Activated T-cell treated with anti-CD3 and anti-CD28 coated beads, Interleukin-2, amount 50 U/mL, for 24 hours (primary cell): Measurements from ENCODE around the gene CLIC4.

Experiments
- DNase-seq: peaks from one replicate; pipeline ENCODE4 v3.0.0-alpha.2; 2020
- H3K27ac Mint-ChIP-seq: 2 replicates; pipeline ENCODE4 v1.8.0; 2020; ENCODE audit warnings: mild to moderate bottlenecking, mixed read lengths
- H3K27me3 Mint-ChIP-seq: 2 replicates; pipeline ENCODE4 v1.8.0; 2020; ENCODE audit warnings: mixed read lengths
- H3K36me3 Mint-ChIP-seq: 2 replicates; pipeline ENCODE4 v1.8.0; 2020; ENCODE audit warnings: low read depth, mixed read lengths
- H3K4me1 Mint-ChIP-seq: 2 replicates; pipeline ENCODE4 v1.8.0; 2020; ENCODE audit warnings: low read depth, mixed read lengths
- H3K4me3 Mint-ChIP-seq: 2 replicates; pipeline ENCODE4 v1.8.0; 2020; ENCODE audit warnings: mild to moderate bottlenecking, moderate library complexity, mixed read lengths
- H3K9me3 Mint-ChIP-seq: 2 replicates; pipeline ENCODE4 v1.8.0; 2020; ENCODE audit warnings: mixed read lengths

The CLIC4 gene

DNA sequence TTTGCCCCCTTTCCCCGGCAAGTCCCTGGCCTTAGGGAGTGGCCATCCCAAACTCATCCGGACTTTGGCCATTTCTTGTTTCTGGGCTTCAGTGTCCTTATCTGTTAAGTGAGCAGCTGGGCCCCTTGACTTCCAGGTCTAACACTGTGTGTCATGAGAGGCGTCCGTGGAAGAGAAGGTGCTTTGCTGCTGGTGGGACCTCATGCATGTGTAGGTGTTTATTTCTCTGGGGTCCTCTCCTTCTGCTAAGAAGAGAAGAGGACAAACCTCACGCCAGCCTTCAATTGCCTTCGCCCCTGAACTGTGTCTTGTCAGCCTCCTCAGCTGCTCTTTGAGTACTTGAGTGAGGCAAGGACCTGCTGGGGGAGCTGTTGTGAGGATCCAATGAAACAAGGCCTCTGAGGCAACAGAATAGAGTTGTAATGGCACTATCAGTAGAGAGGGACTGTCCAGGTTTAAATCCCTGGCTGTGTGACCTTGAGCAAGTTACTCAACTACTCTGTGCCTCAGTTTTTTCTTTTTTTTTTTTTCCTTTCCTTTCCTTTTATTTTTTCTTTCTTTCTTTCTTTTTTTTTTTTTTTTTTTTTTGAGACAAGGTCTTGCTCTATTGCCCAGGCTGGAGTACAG, 112.4 kb downstream of the CLIC4 start:
- no peaks in the 10 kb centered on the region for H3K27me3 Mint-ChIP-seq
- H3K9me3 Mint-ChIP-seq: no peaks in the 10 kb centered on the region
- H3K4me3 Mint-ChIP-seq: no peak overlapping the region
- no peak for DNase-seq
- no peaks in the 10 kb centered on the region for H3K4me1 Mint-ChIP-seq
- no peak overlapping the region for H3K27ac Mint-ChIP-seq
- H3K36me3 Mint-ChIP-seq: no peaks in the 10 kb centered on the region

DNA sequence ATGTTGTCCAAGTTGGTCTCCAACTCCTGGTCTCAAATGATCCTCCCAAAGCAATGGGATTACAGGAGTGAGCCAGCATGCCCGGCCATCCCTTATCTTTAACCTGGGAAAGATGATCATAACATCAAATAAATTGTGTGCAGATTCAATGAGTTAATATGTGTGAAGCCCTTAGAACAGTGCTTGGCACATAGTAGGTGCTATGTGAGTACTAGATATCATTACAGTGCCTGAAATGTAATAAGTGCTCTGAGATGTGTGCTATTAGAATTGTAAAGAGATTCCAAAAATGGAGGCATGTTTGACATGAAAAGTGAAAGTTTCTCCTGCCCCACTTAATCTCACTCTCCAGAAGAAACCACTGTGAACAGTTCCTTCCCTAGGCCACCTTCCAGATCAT, 113.0 kb downstream of the CLIC4 start:
- Mint-ChIP-seq H3K9me3 (no peaks in the 10 kb centered on the region), H3K4me3 (no peak overlapping the region), H3K36me3 (no peaks in the 10 kb centered on the region), H3K4me1 (no peaks in the 10 kb centered on the region), H3K27ac (no peak overlapping the region), H3K27me3 (no peaks in the 10 kb centered on the region)
- DNase-seq: no peak

DNA sequence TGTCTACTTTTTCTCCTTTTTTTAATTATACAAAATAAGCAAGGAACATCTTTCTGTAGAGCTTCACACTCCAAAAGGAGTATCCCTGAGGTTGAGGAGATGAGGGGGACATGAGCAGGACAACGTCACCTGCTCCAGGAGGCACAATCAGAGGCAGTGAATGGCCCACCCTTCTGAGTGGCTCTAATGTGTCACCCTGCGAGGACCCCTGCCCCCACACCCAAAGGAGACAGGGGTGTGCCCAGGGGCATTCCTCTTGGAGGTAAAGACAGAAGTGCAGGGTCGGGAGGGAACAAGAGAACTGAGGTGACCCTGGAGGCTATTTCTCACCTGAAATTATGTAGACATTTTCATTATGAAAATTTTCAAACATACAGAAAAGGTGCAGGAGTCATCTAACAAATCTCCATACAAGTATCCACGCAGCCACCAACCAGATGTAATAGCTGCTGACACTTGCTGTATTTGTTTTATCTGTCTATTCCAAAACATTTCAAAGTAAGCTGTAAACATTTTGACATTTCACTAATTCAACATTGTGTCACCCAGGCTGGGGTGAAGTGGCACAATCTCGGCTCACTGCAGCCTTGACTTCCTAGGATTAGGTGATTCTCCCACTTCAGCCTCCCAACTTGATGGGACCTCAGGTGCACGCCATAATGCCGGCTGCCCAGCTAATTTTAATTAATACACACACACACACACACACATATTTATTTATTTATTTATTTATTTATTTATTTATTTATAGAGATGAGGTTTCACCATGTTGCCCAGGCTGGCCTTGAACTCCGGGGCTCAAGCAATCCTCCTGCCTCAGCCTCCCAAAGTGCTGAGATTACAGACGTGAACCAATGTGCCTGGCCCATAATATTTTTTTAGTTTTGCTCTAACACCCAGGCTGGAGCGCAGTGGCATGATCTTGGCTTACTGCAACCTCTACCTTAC, 114.1 kb downstream of the CLIC4 start:
- Mint-ChIP-seq H3K27me3 (no peaks in the 10 kb centered on the region), H3K4me3 (no peak overlapping the region), H3K36me3 (no peaks in the 10 kb centered on the region), H3K27ac (no peak overlapping the region), H3K4me1 (no peaks in the 10 kb centered on the region), H3K9me3 (no peaks in the 10 kb centered on the region)
- no peak for DNase-seq

DNA sequence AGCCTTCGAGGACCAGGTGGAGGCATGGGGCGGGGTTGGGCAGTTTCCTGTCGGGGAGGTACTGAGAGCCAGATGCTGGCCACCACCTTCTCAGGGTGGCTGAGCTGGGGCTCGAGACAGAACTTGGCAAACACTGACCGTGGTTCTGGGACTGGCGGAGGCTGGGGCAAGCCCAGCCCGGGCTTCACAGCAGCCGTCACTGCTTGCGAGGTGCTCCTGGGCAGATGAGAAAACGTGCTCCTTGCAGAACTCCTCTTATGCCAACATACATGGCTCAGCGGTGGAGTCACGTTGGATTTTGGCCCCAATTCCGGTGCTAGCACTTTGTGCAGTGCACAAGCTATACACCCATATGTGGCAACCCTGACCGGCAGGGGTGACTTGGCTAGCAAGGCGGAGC, 115.6 kb downstream of the CLIC4 start:
- no peaks in the 10 kb centered on the region for H3K9me3 Mint-ChIP-seq
- no peak overlapping the region for H3K27ac Mint-ChIP-seq
- no peaks in the 10 kb centered on the region for H3K27me3 Mint-ChIP-seq
- DNase-seq: no peak
- no peak overlapping the region for H3K4me3 Mint-ChIP-seq
- no peaks in the 10 kb centered on the region for H3K4me1 Mint-ChIP-seq
- H3K36me3 Mint-ChIP-seq: no peaks in the 10 kb centered on the region

DNA sequence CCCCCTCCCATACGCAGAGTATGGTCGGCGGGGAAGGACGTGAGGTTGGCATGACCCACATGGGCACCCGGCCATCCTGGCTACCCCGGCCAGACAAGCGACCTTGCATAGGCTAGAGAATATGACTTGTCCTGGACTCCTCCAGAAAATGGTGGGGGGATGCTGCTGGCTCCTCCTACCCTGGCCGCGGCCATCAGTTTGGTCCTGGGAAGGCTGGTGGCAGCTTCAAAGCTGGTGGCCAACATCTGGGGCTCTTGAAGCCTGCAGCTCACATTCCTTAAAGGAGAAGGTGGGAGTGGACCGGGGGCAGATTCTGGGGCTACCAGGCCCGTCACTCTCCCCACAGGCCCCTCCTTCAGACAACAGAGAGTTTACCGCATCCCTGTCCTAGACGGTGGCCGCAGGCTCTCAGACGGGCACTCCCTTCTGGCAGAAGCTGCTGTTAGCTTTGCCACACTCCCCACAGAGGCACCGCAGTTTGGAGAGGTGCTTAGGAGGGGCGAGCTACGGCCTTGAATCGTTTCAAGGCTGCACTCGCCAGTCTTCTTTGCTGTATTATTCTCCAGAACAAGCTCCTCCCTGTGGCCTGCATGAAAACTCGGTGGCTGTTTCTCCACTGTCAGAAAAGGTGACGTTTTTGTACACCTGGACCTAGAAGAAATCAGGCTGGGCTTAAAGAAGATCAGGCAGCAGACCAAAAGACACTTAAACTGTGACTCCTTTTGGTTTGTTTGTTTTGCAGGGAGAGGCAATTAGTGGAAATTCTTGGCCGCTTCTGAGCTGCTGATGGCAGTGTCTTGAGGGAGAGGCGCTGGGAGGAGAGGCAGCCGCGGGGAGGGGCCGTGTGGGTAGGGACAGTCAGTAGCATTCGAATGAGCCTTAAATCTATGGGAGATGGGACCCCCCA, 116.8 kb downstream of the CLIC4 start:
- Mint-ChIP-seq H3K9me3 (no peaks in the 10 kb centered on the region), H3K27ac (no peak overlapping the region), H3K36me3 (no peaks in the 10 kb centered on the region), H3K4me1 (no peaks in the 10 kb centered on the region), H3K27me3 (no peaks in the 10 kb centered on the region), H3K4me3 (no peak overlapping the region)
- DNase-seq: no peak

DNA sequence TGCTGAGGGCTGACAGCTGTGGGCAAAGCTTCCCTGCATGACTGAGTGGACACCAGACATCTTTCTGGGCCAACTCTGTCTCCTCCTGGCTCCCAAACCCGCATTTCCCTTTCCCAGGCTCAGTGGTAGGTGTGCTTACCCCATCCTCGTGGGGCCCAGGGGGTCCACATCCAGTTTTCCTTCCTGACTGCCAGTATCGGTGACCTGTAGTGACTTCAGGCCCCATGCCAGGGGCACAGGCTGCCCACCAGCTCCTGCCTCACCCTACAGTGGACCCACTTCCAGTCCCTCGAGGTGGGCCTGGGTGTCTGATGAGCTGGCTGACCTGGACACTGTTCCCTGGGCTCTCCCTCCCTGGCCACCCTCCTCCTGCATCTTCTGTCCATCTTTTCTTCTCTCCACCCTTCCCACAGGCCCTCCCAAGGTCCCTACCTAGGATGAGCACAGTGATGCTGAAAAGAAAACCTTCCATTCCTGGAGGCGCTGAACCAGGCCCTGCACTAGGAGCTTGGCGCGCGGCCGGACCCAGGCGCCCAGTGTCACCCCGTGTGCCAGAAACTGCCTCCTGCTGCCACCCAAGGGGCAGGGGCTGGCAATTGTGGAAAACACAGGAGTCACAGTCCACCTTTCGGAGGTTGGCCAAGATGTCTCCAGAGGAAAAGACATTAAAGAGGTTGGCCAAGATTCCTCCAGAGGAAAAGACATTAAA, 117.7 kb downstream of the CLIC4 start:
- DNase-seq: no peak
- Mint-ChIP-seq H3K27ac (no peak overlapping the region), H3K36me3 (no peaks in the 10 kb centered on the region), H3K4me1 (no peaks in the 10 kb centered on the region), H3K9me3 (no peaks in the 10 kb centered on the region), H3K27me3 (no peaks in the 10 kb centered on the region), H3K4me3 (no peak overlapping the region)

DNA sequence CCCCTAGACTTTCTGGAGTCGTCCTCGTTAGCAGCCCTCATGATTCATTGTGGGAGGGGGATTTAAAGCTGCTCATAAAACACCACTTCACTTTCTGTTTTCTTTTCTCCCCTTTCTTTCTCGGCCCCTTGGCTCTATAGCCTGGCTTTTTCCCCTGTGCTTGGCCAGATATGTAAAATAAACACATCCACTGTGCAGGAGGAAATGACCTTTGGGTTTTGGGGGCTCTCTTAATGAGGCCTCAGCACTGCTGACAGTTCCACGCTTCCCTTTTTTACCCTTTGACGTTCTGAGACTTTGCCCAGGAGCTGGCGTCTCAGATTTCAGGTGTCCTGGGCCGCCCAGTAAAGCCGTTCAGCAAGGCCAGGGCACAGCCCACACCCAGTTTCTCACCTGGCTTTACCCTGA, 119.1 kb downstream of the CLIC4 start:
- no peaks in the 10 kb centered on the region for H3K4me1 Mint-ChIP-seq
- DNase-seq: no peak
- no peaks in the 10 kb centered on the region for H3K36me3 Mint-ChIP-seq
- no peaks in the 10 kb centered on the region for H3K27me3 Mint-ChIP-seq
- H3K9me3 Mint-ChIP-seq: no peaks in the 10 kb centered on the region
- no peak overlapping the region for H3K27ac Mint-ChIP-seq
- no peak overlapping the region for H3K4me3 Mint-ChIP-seq

DNA sequence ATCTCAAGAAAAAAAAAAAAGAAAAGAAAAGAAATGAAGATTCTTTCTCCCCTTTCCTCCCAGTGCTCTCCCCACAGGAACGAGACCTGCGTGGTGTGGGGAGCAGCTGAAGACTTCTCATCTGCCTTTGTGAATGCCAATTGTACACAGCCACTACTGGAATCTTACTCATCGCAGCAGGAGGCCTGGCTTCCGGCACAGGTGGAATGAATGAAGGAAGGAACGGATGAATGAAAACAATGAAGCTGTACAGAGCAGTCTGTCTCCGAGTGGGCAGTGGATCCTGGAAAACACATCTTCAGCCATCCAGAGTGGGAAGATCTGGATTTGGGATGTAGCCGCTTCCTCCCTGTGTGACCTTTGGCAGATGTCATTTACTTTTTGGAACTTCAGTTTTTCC, 119.9 kb downstream of the CLIC4 start:
- Mint-ChIP-seq H3K27ac (no peak overlapping the region), H3K4me3 (no peak overlapping the region), H3K9me3 (no peaks in the 10 kb centered on the region), H3K4me1 (peaks cover 2% of the 10 kb centered on the region), H3K27me3 (no peaks in the 10 kb centered on the region), H3K36me3 (no peaks in the 10 kb centered on the region)
- DNase-seq: no peak

DNA sequence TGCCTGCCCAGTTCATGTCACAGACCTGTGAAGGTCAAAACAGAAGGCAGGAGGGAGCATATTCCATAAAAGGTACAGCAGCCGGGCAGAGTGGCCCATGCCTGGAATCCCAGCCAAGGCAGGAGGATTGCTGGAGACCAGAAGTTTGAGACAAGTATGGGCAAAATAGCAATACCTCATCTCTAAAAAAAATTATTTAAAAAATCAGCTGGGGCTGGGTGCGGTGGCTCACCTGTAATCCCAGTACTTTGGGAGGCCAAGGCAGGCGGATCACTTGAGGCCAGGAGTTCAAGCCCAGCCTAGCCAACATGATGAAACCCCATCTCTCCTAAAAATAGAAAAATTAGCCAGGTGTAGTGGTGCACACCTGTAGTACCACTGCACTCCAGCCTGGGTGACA, 120.3 kb downstream of the CLIC4 start:
- H3K9me3 Mint-ChIP-seq: no peaks in the 10 kb centered on the region
- no peak overlapping the region for H3K27ac Mint-ChIP-seq
- no peak overlapping the region for H3K4me3 Mint-ChIP-seq
- DNase-seq: no peak
- H3K27me3 Mint-ChIP-seq: no peaks in the 10 kb centered on the region
- H3K4me1 Mint-ChIP-seq: peaks cover 5% of the 10 kb centered on the region
- no peaks in the 10 kb centered on the region for H3K36me3 Mint-ChIP-seq

DNA sequence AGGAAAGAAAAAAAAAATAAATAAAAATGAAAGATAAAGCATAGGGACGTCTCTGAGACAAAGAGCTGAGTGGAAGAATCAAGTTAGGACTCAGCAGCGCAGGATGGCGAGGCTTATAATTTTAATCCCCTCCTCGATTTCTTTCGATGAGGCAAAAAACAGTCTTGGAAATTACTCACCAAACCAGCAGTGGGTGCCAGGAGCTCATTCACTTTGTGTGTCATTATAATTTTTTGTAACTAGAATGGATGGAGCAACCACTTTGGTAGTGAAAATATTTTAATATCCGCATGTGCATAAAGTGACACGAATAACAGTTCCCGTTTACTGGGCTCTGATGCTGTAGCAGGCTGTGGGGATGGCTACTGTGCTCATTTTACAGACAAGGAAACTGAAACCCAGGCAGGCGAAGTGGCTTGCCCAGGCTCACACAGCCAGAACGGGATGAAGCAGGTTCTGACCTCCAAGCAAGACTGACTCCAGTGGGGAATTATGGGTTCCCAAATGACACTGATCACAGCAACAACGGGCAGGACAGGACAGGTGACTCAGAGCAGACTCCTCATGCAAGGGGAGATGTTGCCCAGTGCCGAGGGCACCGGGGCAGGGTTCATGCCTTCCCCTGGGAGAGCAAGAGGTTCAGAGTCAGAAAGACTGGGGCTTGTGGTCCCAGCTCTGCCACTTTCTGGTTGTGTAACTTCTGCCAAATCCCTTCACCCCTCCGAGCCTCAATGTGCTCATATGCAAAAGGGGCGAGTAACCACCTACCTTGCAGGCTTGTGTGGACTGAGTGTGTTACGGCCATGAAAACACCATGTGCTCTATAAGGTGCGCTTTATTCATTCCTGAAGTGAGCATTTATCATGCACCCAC, 121.2 kb downstream of the CLIC4 start:
- no peak for DNase-seq
- H3K4me1 Mint-ChIP-seq: peaks cover 12% of the 10 kb centered on the region
- no peak overlapping the region for H3K4me3 Mint-ChIP-seq
- H3K27ac Mint-ChIP-seq: no peak overlapping the region
- H3K9me3 Mint-ChIP-seq: no peaks in the 10 kb centered on the region
- H3K36me3 Mint-ChIP-seq: no peaks in the 10 kb centered on the region
- H3K27me3 Mint-ChIP-seq: peaks cover 2% of the 10 kb centered on the region

DNA sequence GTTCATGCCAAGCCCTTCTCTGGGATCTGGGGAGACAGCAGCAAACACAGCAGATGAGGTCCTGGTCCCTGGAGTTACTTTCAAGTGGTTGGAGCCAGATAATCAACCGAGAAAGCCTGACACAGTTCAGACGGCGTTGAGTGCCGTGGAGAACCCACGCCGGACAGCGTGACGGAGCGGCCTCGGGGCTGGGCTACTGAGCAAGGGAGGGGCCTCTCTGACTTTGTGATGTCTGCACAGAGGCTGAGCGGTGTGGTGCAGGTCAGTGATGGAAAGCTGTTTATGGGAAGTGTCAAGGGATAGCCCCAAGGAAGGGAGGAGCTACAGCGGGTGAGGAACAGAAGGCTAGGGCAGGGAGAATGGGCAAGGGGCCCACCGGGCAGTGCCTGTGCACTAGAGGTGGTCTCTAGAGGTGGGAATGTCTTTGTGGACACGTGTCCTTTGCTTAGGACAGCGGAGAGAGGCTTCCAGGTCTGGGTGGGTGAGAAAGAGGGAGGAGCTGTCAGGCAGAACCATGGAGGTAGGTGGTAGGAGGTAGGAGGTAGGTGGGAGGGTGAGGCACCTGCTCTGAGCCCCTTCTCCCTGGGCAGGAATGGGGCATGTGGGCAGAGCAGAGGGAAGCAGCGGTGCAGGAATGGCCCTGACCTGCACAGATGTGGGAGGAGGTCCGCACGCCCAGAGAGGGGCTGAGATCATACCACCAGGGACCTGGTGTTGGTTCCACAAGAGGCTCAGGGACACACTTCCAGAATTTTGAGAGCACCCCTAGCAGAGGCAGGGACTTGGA, 122.0 kb downstream of the CLIC4 start:
- Mint-ChIP-seq H3K36me3 (no peaks in the 10 kb centered on the region), H3K4me3 (no peak overlapping the region), H3K27ac (no peak overlapping the region), H3K9me3 (no peaks in the 10 kb centered on the region), H3K27me3 (peaks cover 2% of the 10 kb centered on the region), H3K4me1 (peaks cover 15% of the 10 kb centered on the region)
- DNase-seq: no peak

DNA sequence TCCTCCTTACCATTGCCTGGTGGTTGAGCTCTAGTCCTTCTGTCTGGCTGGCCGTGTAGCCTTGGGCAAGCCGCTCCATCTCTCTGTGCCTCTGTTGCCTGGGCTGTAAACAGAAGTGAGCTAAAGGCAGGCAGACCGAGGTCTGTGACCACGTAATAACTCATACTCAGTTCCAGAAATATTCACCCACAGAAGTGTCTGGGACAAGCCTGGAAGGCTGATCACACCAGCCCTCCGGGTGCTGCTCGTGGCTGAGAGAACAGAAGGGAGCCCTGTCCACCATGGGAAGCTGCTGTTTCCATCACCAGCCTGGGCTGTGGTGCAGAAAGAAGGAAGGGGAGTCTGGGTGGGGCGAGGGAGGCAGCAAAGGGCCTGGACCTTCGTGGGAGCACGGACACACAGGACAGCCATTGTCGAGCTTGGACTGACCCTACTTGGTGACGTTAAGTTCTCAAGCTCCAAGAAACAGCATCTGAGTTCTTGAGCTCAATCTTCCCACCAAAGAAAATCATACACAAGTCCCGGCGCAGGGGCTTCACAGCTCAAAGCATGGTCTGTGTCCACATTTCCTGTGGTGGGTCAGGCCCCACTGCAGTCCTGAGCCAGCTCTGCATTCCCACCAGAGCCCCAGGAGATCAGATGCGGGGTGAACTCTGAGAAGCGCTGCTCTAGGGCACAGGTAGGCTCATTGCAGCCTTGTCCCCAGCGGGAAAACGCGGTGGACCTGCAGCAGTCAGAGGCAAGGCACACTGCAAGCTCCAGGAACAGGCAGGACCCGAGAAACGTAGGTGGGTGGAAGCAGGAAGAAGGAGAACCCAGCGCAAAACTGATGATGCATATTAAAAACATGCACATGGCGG, 123.0 kb downstream of the CLIC4 start:
- no peak overlapping the region for H3K4me3 Mint-ChIP-seq
- H3K4me1 Mint-ChIP-seq: peaks cover 15% of the 10 kb centered on the region
- no peak overlapping the region for H3K27ac Mint-ChIP-seq
- no peaks in the 10 kb centered on the region for H3K9me3 Mint-ChIP-seq
- DNase-seq: no peak
- no peaks in the 10 kb centered on the region for H3K36me3 Mint-ChIP-seq
- H3K27me3 Mint-ChIP-seq: peaks cover 2% of the 10 kb centered on the region
